ENCODE measurements around the gene CTAGE6. TPM values are rescaled to one million over a fixed set of nuclear protein-coding genes. Genes with fewer than 3 reads are reported as not detected.
"Not testable (repeated sequence)": the region's sequence is repeated elsewhere in the genome, so short reads cannot be mapped to it uniquely, and the experiment has no call there.

Gene CTAGE6
- total RNA-seq (ENCODE audit: low replicate concordance) = 0.12 and 0.14 TPM in 2 replicates
- long read RNA-seq = 0 reads

- H3K36me3 Mint-ChIP-seq; DNase-seq (ENCODE audit: extremely low spot score, unreplicated experiment); H3K27ac Mint-ChIP-seq; H3K9me3 Mint-ChIP-seq; H3K4me1 Mint-ChIP-seq (ENCODE audit: unreplicated experiment); H3K4me3 Mint-ChIP-seq; H3K27me3 Mint-ChIP-seq: not testable (repeated sequence)
These were observed at the start of gene CTAGE6 for GRCh38 chr7:143757596-143757995. TSS of gene CTAGE6 (minus strand) at chr7:143757696. CDS start at chr7:143757658, 38 bp downstream.

GRCh38 chr7:143806664-143807071 is 49.2 kb upstream of the CTAGE6 start:
- H3K27me3 Mint-ChIP-seq; DNase-seq (ENCODE audit: extremely low spot score, unreplicated experiment); H3K36me3 Mint-ChIP-seq; H3K9me3 Mint-ChIP-seq; H3K27ac Mint-ChIP-seq; H3K4me3 Mint-ChIP-seq; H3K4me1 Mint-ChIP-seq (ENCODE audit: unreplicated experiment): not testable (repeated sequence)

GRCh38 chr7:143797896-143798290 is 40.4 kb upstream of the CTAGE6 start:
- DNase-seq (ENCODE audit: extremely low spot score, unreplicated experiment); H3K36me3 Mint-ChIP-seq; H3K9me3 Mint-ChIP-seq; H3K4me3 Mint-ChIP-seq; H3K27ac Mint-ChIP-seq; H3K27me3 Mint-ChIP-seq; H3K4me1 Mint-ChIP-seq (ENCODE audit: unreplicated experiment): not testable (repeated sequence)

GRCh38 chr7:143797119-143797895 is 39.8 kb upstream of the CTAGE6 start:
- DNase-seq (ENCODE audit: extremely low spot score, unreplicated experiment) = not testable (repeated sequence)

GRCh38 chr7:143795653-143796052 is 38.2 kb upstream of the CTAGE6 start:
- not testable (repeated sequence) for H3K27ac Mint-ChIP-seq; H3K36me3 Mint-ChIP-seq; H3K4me1 Mint-ChIP-seq (ENCODE audit: unreplicated experiment); H3K9me3 Mint-ChIP-seq; H3K27me3 Mint-ChIP-seq; DNase-seq (ENCODE audit: extremely low spot score, unreplicated experiment); H3K4me3 Mint-ChIP-seq

More at GRCh38 chr7:143797119-143797895, 39.8 kb upstream of the CTAGE6 start:
- not testable (repeated sequence) for H3K9me3 Mint-ChIP-seq; H3K27ac Mint-ChIP-seq; H3K36me3 Mint-ChIP-seq; H3K4me1 Mint-ChIP-seq (ENCODE audit: unreplicated experiment); H3K4me3 Mint-ChIP-seq; H3K27me3 Mint-ChIP-seq

- not testable (repeated sequence) for H3K4me1 Mint-ChIP-seq (ENCODE audit: unreplicated experiment); H3K27me3 Mint-ChIP-seq; H3K36me3 Mint-ChIP-seq
These were observed 35.1 kb upstream of the CTAGE6 start for GRCh38 chr7:143792633-143793032.

GRCh38 chr7:143785415-143786182 is 28.1 kb upstream of the CTAGE6 start:
- not testable (repeated sequence) for H3K36me3 Mint-ChIP-seq; H3K27ac Mint-ChIP-seq; H3K27me3 Mint-ChIP-seq; H3K9me3 Mint-ChIP-seq; H3K4me1 Mint-ChIP-seq (ENCODE audit: unreplicated experiment); H3K4me3 Mint-ChIP-seq; DNase-seq (ENCODE audit: extremely low spot score, unreplicated experiment)

More at GRCh38 chr7:143792633-143793032, 35.1 kb upstream of the CTAGE6 start:
- H3K27ac Mint-ChIP-seq; H3K4me3 Mint-ChIP-seq; H3K9me3 Mint-ChIP-seq; DNase-seq (ENCODE audit: extremely low spot score, unreplicated experiment): not testable (repeated sequence)

GRCh38 chr7:143779591-143779990 is 22.1 kb upstream of the CTAGE6 start:
- H3K4me1 Mint-ChIP-seq (ENCODE audit: unreplicated experiment); H3K27ac Mint-ChIP-seq; H3K4me3 Mint-ChIP-seq; DNase-seq (ENCODE audit: extremely low spot score, unreplicated experiment); H3K9me3 Mint-ChIP-seq; H3K27me3 Mint-ChIP-seq; H3K36me3 Mint-ChIP-seq: not testable (repeated sequence)

GRCh38 chr7:143772738-143773468 is 15.4 kb upstream of the CTAGE6 start:
- not testable (repeated sequence) for DNase-seq (ENCODE audit: extremely low spot score, unreplicated experiment); H3K4me3 Mint-ChIP-seq; H3K4me1 Mint-ChIP-seq (ENCODE audit: unreplicated experiment); H3K36me3 Mint-ChIP-seq; H3K9me3 Mint-ChIP-seq; H3K27me3 Mint-ChIP-seq; H3K27ac Mint-ChIP-seq

GRCh38 chr7:143767531-143767930 is 10.0 kb upstream of the CTAGE6 start:
- H3K9me3 Mint-ChIP-seq; H3K27ac Mint-ChIP-seq; H3K4me1 Mint-ChIP-seq (ENCODE audit: unreplicated experiment); H3K27me3 Mint-ChIP-seq; DNase-seq (ENCODE audit: extremely low spot score, unreplicated experiment); H3K4me3 Mint-ChIP-seq; H3K36me3 Mint-ChIP-seq: not testable (repeated sequence)

- H3K27ac Mint-ChIP-seq; H3K27me3 Mint-ChIP-seq; H3K4me1 Mint-ChIP-seq (ENCODE audit: unreplicated experiment): not testable (repeated sequence)
These were observed 8.2 kb upstream of the CTAGE6 start for GRCh38 chr7:143765678-143766077.

GRCh38 chr7:143763065-143763464 is 5.6 kb upstream of the CTAGE6 start:
- not testable (repeated sequence) for H3K27ac Mint-ChIP-seq; H3K27me3 Mint-ChIP-seq; H3K9me3 Mint-ChIP-seq; H3K36me3 Mint-ChIP-seq; DNase-seq (ENCODE audit: extremely low spot score, unreplicated experiment); H3K4me1 Mint-ChIP-seq (ENCODE audit: unreplicated experiment); H3K4me3 Mint-ChIP-seq

More at GRCh38 chr7:143765678-143766077, 8.2 kb upstream of the CTAGE6 start:
- not testable (repeated sequence) for H3K9me3 Mint-ChIP-seq; DNase-seq (ENCODE audit: extremely low spot score, unreplicated experiment); H3K36me3 Mint-ChIP-seq; H3K4me3 Mint-ChIP-seq

- not testable (repeated sequence) for H3K4me1 Mint-ChIP-seq (ENCODE audit: unreplicated experiment); H3K27ac Mint-ChIP-seq; H3K9me3 Mint-ChIP-seq; H3K4me3 Mint-ChIP-seq; DNase-seq (ENCODE audit: extremely low spot score, unreplicated experiment); H3K27me3 Mint-ChIP-seq; H3K36me3 Mint-ChIP-seq
These were observed 12.2 kb downstream of the CTAGE6 start for GRCh38 chr7:143745340-143745739.

Data from type B pancreatic cell (in vitro differentiated cells).